ENCODE measurements around the gene PLN.

PLN gene

GRCh38 chr6:118589649-118590365 lies 41.7 kb downstream of the PLN start (continued):
- TF ChIP-seq ZBTB49 (tag by site-specific recombination; IDR thresholded peaks at IDR 0.05; ENCODE audit: low read depth), result no peak
- TF ChIP-seq ZNF10 (tag by site-specific recombination; IDR thresholded peaks at IDR 0.05), result no peak

GRCh38 chr6:118591897-118592296 lies 43.8 kb downstream of the PLN start:
- Histone ChIP-seq H3K27ac (ENCODE audit: extremely low read depth, low read depth, low read length) (no peak overlapping the region), H3K36me3 (ENCODE audit: control insufficient read depth in 2 of 2, insufficient read depth in 1 of 2, low read length in 2 of 2) (no peaks in the 10 kb centered on the region), H3K9me3 (ENCODE audit: control insufficient read depth, insufficient read depth, low read depth, low read length) (no peaks in the 10 kb centered on the region), H3K4me3 (ENCODE audit: low read depth, low read length) (no peak overlapping the region), H3K4me1 (ENCODE audit: control insufficient read depth, insufficient read depth, low read length) (no peaks in the 10 kb centered on the region)
- CTCF ChIA-PET, result interaction anchor here (0.6 to 1.4 kb wide), 3 partner anchors 12 to 1941 kb away, joined by 3 read pairs; no protein-coding TSS in a partner anchor
- POLR2A ChIA-PET, result no interaction called here
- TF ChIP-seq ZNF548 (tag by site-specific recombination; IDR thresholded peaks at IDR 0.05) (no peak), ZNF571 (tag by site-specific recombination; IDR thresholded peaks at IDR 0.05) (no peak), ZXDB (tag by site-specific recombination; IDR thresholded peaks at IDR 0.05) (no peak), ZNF530 (tag by site-specific recombination; IDR thresholded peaks at IDR 0.05; ENCODE audit: low read depth) (no peak), TRIM28 (IDR thresholded peaks at IDR 0.05; ENCODE audit: borderline replicate concordance, low read length) (no peak), ZNF223 (tag by site-specific recombination; IDR thresholded peaks at IDR 0.05) (no peak)

GRCh38 chr6:118594877-118595276 lies 46.8 kb downstream of the PLN start:
- Histone ChIP-seq H3K4me3 (ENCODE audit: low read depth, low read length) (no peak overlapping the region), H3K36me3 (ENCODE audit: control insufficient read depth in 2 of 2, insufficient read depth in 1 of 2, low read length in 2 of 2) (no peaks in the 10 kb centered on the region), H3K27ac (ENCODE audit: extremely low read depth, low read depth, low read length) (no peak overlapping the region), H3K4me1 (ENCODE audit: control insufficient read depth, insufficient read depth, low read length) (no peaks in the 10 kb centered on the region), H3K9me3 (ENCODE audit: control insufficient read depth, insufficient read depth, low read depth, low read length) (no peaks in the 10 kb centered on the region)
- no peak for TF ChIP-seq BCL11A (tag by site-specific recombination; IDR thresholded peaks at IDR 0.05; ENCODE audit: low read depth)
- CTCF ChIA-PET, result interaction anchor here (0.6 to 0.8 kb wide), 2 partner anchors 13 to 33 kb away, joined by 3 read pairs; no protein-coding TSS in a partner anchor
- POLR2A ChIA-PET, result no interaction called here

GRCh38 chr6:118596774-118597320 lies 48.8 kb downstream of the PLN start:
- H3K4me1 ChIP-seq (ENCODE audit: control insufficient read depth, insufficient read depth, low read length), result no peaks in the 10 kb centered on the region
- TF ChIP-seq OSR2 (tag by site-specific recombination; IDR thresholded peaks at IDR 0.05), result no peak
- no peak for TF ChIP-seq ZNF529 (tag by site-specific recombination; IDR thresholded peaks at IDR 0.05; ENCODE audit: insufficient replicate concordance)
- TF ChIP-seq ZNF791 (tag by site-specific recombination; IDR thresholded peaks at IDR 0.05), result no peak
- no peak for TF ChIP-seq ZNF837 (tag by site-specific recombination; IDR thresholded peaks at IDR 0.05)
- 0 out of 2 replicates have a peak, but pooled peaks have one; percentile 15 for TF ChIP-seq ZFHX2 (tag by site-specific recombination; conservative IDR thresholded peaks at IDR 0.05)
- no peak for TF ChIP-seq AEBP2 (tag by site-specific recombination; IDR thresholded peaks at IDR 0.05; ENCODE audit: borderline replicate concordance)
- no peak overlapping the region for H3K4me3 ChIP-seq (ENCODE audit: low read depth, low read length)
- ChIA-PET POLR2A (no interaction called here), CTCF (interaction anchor here (0.6 to 2.2 kb wide), 2 partner anchors 17 to 338 kb away, joined by 3 to 11 read pairs; no protein-coding TSS in a partner anchor)
- H3K9me3 ChIP-seq (ENCODE audit: control insufficient read depth, insufficient read depth, low read depth, low read length), result no peaks in the 10 kb centered on the region
- H3K27ac ChIP-seq (ENCODE audit: extremely low read depth, low read depth, low read length), result no peak overlapping the region
- no peaks in the 10 kb centered on the region for H3K36me3 ChIP-seq (ENCODE audit: control insufficient read depth in 2 of 2, insufficient read depth in 1 of 2, low read length in 2 of 2)
